ENCODE data around the gene FHOD1.

The FHOD1 gene

DNA sequence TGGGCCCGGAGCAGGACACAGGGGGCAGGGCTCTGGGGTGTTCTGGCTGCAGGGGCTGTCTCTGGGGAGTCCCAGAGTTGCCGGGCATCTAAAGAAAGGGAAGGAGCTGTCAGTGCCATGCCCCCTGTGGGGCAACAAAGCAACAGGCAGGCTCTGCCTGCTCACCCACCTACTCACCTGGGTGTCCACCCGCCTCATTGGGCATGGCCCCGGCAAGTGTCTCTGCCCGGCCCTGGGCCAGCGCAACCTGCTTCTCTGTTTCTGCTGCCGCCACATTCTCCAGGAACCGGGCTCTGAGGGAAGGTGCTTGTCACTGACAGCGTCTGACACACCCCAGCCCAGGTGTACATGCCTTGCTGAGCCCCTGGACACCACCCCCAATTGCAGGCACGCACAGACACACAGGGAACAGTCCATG is 13.1 kb downstream of the FHOD1 start:
- DNase-seq (ENCODE audit: low read depth in 2 of 2) = no peak

GRCh38 chr16:67233596-67233995 is 13.7 kb downstream of the FHOD1 start:
- no peak for DNase-seq (ENCODE audit: low read depth in 2 of 2)

GRCh38 chr16:67230809-67231660 is 16.2 kb downstream of the FHOD1 start:
- DNase-seq (ENCODE audit: low read depth in 2 of 2) = no peak

GRCh38 chr16:67229906-67230808 is 17.1 kb downstream of the FHOD1 start:
- DNase-seq (ENCODE audit: low read depth in 2 of 2) = no peak

DNA sequence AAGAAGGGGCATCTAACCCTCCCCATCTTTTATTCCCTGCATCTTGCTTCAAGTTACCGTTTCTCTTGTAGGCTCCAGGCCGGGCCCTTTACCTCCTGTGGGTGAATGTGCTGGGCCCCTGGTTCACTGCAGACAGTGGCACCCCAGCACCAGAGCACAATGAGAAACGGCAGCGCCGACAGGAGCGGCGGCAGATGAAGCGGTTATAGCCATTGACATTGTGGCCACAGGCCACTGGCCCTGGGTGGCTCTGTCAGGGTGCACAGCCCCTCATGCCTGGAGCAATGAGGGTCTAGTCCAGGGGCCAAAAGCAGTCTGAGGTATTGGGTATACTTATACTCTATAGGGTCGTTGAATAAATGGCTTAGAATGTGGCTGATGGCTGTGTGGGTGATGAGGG is 18.4 kb downstream of the FHOD1 start:
- no peak for DNase-seq (ENCODE audit: low read depth in 2 of 2)

DNA sequence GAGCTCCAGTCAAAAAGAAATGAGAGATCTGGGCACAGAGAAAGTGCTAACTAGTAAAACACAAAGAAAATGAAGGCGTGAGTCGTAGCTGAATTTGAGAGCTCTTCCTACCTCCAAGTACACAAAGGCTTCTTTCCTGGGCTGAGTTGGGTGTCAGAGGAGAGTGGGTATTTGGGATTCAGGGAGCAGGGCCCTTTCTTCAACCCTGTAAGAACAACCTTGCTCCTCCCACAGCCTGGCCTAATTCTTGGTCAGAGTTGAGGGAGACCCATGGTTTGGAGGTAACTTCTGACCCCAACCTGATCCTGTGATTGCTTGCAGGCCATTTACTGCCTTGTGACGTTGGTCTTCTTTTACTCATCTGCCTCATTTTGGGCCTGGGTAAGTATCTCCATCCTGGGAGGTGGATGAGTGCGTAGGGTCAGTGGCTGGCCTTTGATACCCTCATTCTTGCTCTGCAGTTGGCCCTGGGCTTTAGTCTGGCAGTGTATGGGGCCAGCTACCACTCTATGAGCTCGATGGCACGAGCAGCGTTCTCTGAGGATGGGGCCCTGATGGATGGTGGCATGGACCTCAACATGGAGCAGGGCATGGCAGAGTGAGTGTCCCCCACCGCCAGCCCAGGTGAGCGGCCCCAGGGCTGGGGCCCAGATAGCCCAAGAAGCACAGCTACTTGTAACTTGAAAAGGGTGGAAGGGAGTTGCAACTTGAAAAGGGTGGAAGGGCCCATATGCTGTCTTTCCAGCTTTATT is 19.1 kb downstream of the FHOD1 start:
- no peak for DNase-seq (ENCODE audit: low read depth in 2 of 2)

- DNase-seq (ENCODE audit: low read depth in 2 of 2) = no peak
Measured at GRCh38 chr16:67227567-67227921, 19.7 kb downstream of the FHOD1 start.

DNA sequence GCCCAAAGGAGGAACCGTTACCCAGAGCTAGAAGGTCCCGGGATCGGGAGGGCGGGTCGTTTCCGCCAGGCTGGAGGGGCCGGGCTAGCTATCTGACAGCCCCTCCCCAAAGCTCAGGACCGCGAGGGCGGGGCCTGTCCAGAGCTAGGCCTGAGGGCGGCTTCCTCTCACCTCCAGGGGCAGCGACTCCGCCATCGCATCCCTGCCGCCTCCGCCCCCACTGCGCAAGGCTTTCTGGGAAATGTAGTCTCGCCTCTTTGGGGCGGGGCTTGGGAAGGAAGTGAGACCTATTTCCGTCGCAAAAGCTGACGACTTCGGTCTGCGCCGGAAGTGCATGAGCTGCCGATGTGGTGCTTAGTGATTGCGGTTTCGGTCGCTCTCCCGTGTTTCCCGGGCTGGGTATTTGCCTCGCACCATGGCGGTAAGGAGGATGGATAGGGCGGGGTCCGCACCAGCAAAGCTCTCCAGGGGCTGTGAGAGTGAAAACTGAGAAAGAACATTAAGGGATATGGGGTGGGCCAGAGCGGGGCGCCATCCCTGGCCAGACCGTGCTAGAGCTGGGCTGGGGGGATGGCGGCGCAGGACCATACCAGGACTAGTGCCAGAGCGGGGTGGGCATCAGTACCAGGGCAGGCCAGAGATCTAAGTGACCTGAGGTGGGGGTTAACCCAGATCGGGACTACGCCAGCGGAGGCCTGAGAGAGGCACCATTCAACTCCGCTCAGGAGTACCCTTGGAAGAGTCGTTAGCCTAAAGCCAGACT is 20.3 kb downstream of the FHOD1 start, which contains the start of gene TMEM208:
TSS of gene TMEM208 (plus strand) at position 327 of the 763 bp plus-strand sequence. CDS start at position 416, 89 bp downstream.
- peak; percentile 95 to 96 for DNase-seq (ENCODE audit: low read depth in 2 of 2)

DNA sequence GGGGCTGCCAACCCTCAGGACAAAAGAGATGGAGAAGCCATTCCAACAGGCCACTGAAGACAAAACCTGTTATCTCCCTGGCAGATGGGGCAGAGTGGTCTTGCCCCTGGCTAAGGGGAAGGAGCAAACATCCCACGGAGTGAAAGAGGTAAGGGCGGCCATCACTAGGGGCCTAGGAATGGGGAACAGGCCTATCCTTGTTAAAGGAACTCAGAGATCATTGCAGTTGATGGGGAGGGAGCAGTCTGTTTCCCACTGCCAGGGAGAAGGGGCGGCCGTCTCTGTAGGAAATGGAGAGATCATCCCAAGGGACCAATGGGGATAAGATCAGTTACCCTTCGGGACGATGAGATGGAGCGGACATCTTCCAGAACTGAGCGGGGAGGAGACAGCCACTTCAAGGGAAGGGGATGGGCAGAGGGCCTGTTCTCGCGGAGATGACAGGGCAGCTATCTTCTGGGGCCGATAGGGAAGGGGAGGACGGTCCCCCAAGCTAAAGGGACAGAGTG is 20.9 kb downstream of the FHOD1 start:
- DNase-seq (ENCODE audit: low read depth in 2 of 2) = no peak

DNA sequence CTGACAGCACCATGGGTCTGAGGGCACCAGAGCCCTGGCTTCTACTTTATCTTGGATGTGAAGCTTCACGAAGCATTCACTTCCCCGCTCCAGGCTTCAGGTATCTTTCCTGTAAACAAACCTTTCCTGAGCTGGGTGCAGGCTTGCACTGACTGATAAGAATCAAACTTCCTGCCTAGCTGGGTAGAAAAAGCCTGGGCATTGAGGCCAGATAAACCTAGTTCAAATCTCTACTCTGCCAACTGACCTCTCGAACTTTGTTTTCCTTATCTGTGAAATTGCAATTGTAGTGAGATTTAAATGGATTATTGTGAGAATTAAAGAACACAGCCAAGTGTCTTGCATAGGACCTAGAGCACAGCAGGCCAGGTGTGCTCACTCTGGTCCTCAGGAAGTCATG is 23.3 kb downstream of the FHOD1 start:
- DNase-seq (ENCODE audit: low read depth in 2 of 2) = no peak

DNA sequence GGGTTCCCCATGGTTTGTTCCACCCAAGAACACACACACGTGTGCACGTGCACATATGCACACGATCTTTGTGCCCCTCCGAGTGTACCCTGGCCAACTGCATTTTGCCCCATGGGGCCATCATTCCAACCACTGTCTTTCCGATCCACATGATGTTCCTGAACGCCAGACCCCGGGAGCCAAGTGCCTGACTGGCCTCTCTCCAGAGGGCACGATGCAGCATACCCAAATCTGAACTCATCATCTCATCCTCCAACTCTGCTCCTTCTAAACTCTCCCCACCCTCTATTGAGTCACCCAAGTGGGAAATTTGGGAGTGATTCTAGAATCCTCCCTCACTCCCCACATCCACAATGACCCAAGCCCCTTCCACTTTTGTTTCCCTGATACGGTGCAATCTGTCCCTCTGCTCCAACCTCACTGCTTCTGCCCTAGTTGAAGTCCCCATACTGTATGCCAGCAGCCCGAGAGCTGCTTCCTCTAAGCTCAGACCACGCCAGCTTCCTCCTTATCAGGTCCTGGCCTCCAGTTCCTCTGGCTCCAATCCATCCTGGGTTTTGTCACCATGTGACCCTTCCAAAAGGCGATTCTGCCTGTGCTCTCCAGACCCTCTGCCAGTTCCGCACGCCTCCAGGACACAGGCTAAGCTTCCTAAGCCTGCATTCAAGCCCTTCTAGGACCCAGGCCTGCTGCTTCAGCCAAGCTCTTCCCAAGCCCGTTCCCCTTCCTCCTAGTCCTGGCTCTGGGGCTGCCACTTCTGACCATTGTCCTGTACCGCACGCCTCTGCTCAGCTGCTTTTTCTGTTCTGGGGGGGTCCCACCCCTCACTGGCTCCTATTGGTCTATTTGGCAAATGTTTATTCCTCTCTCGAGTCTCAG is 30.4 kb downstream of the FHOD1 start:
- no peak for DNase-seq (ENCODE audit: low read depth in 2 of 2)

- no peak for DNase-seq (ENCODE audit: low read depth in 2 of 2)
Measured at GRCh38 chr16:67215706-67216105, 31.6 kb downstream of the FHOD1 start.

GRCh38 chr16:67213197-67214019 is 33.9 kb downstream of the FHOD1 start:
- DNase-seq (ENCODE audit: low read depth in 2 of 2) = no peak

DNA sequence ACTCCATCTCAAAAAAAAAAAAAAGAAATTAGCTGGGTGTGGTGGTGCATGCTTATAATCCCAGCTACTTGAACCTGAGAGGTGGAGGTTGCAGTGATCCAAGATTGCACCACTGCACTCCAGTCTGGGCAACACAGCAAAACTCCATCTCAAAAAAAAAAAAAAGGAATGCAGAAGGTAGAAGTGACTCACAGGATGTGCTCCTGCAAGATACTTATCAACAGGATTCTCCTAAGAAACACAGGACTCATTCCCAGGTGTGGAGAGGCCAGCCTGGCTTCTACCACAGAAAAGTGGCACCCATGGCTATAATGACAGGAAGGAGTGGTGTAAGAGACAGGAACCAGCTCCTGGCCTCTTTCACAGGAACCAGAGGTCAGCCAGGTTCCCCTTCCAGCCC is 34.5 kb downstream of the FHOD1 start:
- no peak for DNase-seq (ENCODE audit: low read depth in 2 of 2)

DNA sequence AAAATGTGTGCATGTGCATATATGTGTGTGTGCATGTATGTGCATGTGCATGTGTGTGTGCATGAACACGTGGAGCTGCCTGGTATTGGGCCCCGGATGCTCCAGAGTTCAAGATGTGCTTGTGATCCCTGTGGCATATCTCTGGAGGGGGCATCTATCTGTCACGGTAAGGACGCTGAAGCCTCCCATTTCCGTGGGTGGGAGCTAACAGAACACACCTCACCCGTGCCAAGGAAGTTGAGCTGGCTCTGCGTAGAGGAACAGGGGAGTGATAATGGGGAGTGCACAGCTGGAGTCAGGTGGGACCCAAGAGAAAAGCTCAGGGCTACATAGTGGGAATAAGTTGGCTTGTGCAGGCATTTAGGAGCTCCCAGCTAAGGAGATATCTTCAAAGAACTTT is 35.6 kb downstream of the FHOD1 start:
- no peak for DNase-seq (ENCODE audit: low read depth in 2 of 2)

DNA sequence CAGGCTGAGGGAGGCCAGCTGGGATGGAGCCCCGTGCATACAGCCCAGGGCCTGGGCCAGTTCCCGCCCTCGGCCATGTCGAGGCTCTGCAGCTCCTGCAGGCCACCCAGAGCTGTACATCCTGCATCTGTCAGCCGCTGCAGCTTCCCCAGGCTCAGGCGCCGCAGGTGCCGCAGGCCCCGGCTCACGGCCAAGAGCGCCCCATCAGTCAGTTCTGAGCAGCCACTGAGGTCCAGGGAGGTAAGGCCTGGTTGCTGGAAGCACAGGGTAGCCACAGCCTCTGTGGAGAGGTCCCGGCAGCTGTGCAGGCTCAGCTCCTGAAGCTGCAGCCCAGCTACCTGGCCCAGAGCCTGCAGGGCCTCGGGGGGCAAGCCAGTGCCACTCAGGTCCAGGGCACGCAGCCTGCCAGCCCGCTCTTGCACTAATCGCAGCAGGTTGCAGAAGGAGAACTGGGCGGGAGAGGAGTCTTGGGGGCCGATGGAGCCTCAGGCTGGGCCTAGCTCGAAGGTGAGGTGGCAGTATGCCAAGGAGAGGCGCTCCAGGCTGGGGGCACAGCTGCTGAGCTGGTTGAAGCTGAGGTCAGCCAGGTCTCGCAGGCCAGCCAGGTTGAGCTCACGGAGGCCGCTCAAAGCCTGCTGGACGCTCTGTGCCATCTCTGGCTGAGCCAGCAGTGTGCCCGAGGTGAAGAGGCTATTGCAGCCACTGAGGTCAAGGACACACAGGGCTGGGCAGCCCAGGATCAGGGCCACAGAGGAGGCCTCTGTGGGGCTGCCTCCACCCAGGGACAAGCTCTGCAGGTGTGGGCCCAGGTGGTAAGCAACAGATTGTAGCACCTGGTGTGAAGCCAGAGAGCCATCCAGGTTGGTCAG is 37.0 kb downstream of the FHOD1 start:
- no peak for DNase-seq (ENCODE audit: low read depth in 2 of 2)

DNA sequence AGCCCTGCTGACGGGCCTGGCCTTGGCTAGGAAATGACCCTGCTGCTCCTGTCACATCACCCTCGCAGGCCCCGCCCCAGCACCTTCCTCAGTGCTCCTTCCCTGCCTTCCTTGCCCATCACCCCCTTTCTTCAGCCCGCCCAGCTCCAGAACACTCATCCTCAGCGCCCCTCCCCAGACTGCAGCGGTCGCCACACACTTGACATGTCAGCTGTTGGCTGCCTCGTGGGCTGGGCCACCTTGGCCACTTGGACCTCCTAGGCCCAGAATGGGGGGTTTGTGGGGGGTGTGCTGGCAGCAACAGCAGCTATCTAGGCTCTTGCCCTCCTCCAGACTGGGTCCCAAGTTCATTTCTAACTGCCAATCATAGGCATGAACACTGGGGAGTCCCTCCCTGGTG is 37.7 kb downstream of the FHOD1 start:
- DNase-seq (ENCODE audit: low read depth in 2 of 2) = no peak

All from fibroblast of skin of left biceps (primary cell).